Measurements from ENCODE around the gene AKR1C3. TPM values are rescaled to one million over a fixed set of nuclear protein-coding genes. Genes with fewer than 3 reads are reported as not detected.
"Not testable (repeated sequence)": the region's sequence is repeated elsewhere in the genome, so short reads cannot be mapped to it uniquely, and the experiment has no call there.

AKR1C3 gene
- total RNA-seq, result 100 to 1,000 TPM in 3 of 6 donors, 10 to 100 TPM in 3; 39.8 to 136 (median 96.0) TPM

DNA sequence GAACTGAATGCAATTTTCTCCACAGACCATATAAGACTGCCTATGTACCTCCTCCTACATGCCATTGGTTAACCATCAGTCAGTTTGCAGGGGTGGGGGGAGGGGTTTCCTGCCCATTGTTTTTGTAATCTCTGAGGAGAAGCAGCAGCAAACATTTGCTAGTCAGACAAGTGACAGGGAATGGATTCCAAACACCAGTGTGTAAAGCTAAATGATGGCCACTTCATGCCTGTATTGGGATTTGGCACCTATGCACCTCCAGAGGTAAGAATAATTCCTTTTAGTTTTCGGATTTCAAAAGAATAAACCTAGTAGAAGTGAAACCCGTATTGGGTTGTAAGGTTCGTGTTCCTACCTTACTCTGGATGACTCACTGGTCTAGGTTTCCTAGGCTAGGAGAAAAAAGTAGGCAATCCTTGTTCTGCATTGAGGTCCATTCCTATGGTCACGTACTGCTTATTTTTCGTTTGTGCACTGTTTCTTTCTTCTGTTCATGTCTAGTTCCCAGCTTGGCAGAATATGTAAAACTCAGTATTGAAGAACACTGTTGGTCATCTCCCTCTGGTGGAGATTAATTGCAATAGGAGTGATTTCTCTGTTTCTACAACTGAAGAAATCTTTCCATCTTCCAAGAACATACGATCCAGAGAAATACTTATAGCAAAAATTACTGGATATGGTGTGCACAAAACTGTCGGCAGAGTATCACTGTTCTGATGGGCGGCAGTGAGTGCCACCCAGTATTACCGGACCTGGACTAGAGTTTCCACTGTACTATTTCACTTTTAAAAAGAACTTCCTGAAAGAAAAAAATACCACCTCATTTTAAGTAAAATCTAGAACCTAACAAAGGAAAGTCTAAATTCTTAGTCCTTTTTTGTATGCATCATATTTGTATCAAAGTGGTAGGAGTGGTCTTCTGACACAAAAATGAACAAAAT lies at the start of gene AKR1C3:
Gene AKR1C3 (plus strand): TSS at position 150 of the 941 bp plus-strand sequence. CDS start 31 bp downstream, at position 181.
- Histone ChIP-seq H3K4me3 (peak within 1 kb of the TSS; percentile 33 to 56 (median 50)), H3K27ac (peak within 1 kb of the TSS; percentile 51 to 83 (median 62)), H3K36me3 (peaks cover 0 to 13% (median 9%) of the 10 kb centered on the region in 4 donors), H3K27me3 (no peaks in the 10 kb centered on the region), H3K4me1 (peaks cover 0 to 4% (median 1%) of the 10 kb centered on the region in 4 donors), H3K9me3 (no peaks in the 10 kb centered on the region)
- TF ChIP-seq, protein P1, sequence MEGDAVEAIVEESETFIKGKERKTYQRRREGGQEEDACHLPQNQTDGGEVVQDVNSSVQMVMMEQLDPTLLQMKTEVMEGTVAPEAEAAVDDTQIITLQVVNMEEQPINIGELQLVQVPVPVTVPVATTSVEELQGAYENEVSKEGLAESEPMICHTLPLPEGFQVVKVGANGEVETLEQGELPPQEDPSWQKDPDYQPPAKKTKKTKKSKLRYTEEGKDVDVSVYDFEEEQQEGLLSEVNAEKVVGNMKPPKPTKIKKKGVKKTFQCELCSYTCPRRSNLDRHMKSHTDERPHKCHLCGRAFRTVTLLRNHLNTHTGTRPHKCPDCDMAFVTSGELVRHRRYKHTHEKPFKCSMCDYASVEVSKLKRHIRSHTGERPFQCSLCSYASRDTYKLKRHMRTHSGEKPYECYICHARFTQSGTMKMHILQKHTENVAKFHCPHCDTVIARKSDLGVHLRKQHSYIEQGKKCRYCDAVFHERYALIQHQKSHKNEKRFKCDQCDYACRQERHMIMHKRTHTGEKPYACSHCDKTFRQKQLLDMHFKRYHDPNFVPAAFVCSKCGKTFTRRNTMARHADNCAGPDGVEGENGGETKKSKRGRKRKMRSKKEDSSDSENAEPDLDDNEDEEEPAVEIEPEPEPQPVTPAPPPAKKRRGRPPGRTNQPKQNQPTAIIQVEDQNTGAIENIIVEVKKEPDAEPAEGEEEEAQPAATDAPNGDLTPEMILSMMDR (IDR thresholded peaks at IDR 0.05), result peak in 5 of 6 experiments; percentile 40 to 85 (median 80)
- TF ChIP-seq EP300 (IDR thresholded peaks at IDR 0.05) (no peak), POLR2A (IDR thresholded peaks at IDR 0.05) (peak in 3 of 4 donors; percentile 23 to 56 (median 30)), POLR2AphosphoS5 (IDR thresholded peaks at IDR 0.05) (peak in 1 of 2 donors; percentile 33)
- ATAC-seq (ENCODE audit: low FRiP score in 2 of 2) (peak; percentile 75 to 90), DNase-seq (no peak)
- 14 to 15% methylated on average over 9 of the region's 9 CpGs for WGBS, 2 donors

DNA sequence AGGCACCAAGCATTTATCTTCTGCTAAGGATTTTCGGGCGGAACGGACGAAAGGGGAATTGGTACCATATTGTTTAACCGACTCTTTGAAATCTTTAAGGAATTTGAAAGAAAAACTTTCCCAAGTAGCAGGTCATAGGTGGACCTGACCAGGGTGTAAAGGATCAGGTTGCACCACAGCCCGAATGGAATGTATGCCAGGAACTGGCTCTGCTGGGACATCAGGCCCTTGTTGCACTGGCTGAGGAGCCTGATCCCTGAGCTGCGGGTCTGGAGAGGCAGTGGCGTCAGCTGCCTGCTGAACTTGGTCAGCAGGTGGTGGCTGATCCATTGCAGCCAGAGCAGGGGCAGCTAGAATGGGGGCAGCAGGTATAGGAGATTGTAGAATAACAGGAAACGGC lies 49.1 kb upstream of the AKR1C3 start:
- H3K27me3 ChIP-seq, result no peaks in the 10 kb centered on the region
- H3K36me3 ChIP-seq, result no peaks in the 10 kb centered on the region
- H3K4me1 ChIP-seq, result peaks cover 4 to 34% (median 17%) of the 10 kb centered on the region in 4 donors
- no peak for ATAC-seq (ENCODE audit: low FRiP score in 2 of 2)
- H3K27ac ChIP-seq, result no peak overlapping the region
- TF ChIP-seq EP300 (IDR thresholded peaks at IDR 0.05), result no peak
- TF ChIP-seq, protein P1 (IDR thresholded peaks at IDR 0.05), result no peak
- no peak for TF ChIP-seq POLR2A (IDR thresholded peaks at IDR 0.05)
- TF ChIP-seq POLR2AphosphoS5 (IDR thresholded peaks at IDR 0.05), result no peak
- 85 to 90% methylated on average over 9 of the region's 9 CpGs for WGBS, 2 donors
- no peak overlapping the region for H3K4me3 ChIP-seq
- H3K9me3 ChIP-seq, result no peaks in the 10 kb centered on the region
- peak; percentile 16 to 47 for DNase-seq

DNA sequence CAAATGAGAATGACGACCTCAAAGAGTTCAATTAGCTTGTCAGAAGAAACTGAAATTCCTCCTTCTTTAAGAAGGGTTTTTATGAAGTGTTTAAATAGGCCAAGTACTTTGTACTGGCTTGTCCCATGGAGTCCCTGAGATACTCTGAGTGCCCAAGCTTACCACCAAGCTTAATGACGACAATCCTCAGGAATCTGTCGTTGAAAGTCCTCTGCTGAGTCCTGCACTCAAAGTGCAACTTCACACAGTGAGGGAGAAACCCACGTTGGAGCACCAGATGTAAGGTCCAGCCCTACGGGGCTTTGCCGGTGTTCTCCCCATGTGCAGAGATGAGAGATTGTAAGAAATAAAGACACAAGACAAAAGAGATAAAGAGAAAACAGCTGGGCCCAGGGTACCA lies 47.8 kb upstream of the AKR1C3 start:
- peak; percentile 45 to 86 for ATAC-seq (ENCODE audit: low FRiP score in 2 of 2)
- Histone ChIP-seq H3K27ac (no peak overlapping the region), H3K9me3 (no peaks in the 10 kb centered on the region), H3K4me3 (no peak overlapping the region), H3K36me3 (no peaks in the 10 kb centered on the region), H3K27me3 (no peaks in the 10 kb centered on the region), H3K4me1 (peaks cover under 1 to 32% (median 11%) of the 10 kb centered on the region in 4 donors)
- TF ChIP-seq, protein P1 (IDR thresholded peaks at IDR 0.05), result no peak
- TF ChIP-seq EP300 (IDR thresholded peaks at IDR 0.05) (peak in 2 of 4 donors; percentile 22 to 96), POLR2A (IDR thresholded peaks at IDR 0.05) (no peak), POLR2AphosphoS5 (IDR thresholded peaks at IDR 0.05) (peak; percentile 41 to 55)
- WGBS, 2 donors, result 61 to 73% methylated on average over 6 of the region's 6 CpGs
- DNase-seq, result peak in 1 of 2 donors; percentile 83

DNA sequence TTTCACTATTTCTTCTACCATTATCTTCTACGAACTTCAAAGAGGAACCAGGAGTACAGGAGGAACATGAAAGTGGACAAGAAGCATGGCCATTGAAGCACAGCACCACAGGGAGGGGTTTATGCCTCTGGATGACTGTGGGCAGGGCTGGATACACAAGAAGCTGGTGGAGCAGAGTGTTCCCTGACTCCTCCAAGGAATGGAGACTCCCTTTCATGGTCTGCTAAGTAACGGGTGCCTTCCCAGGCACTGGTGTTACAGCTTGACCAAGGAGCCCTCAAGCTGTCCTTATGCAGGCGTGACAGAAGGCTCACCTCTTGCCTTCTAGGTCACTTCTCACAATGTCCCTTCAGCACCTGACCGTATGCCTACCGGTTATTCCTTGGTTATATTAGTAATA lies 47.2 kb upstream of the AKR1C3 start:
- not testable (repeated sequence) for H3K27me3 ChIP-seq; H3K4me3 ChIP-seq; H3K36me3 ChIP-seq; H3K27ac ChIP-seq; H3K9me3 ChIP-seq; ATAC-seq (ENCODE audit: low FRiP score in 2 of 2)
- DNase-seq, result peak in 1 of 2 donors; percentile 54
- WGBS, 2 donors, result 81 to 83% methylated on average over 5 of the region's 5 CpGs
- H3K4me1 ChIP-seq, result peaks cover 0 to 26% (median 6%) of the 10 kb centered on the region in 4 donors
- peak in 1 of 2 donors; percentile 15 for TF ChIP-seq POLR2AphosphoS5 (IDR thresholded peaks at IDR 0.05)

DNA sequence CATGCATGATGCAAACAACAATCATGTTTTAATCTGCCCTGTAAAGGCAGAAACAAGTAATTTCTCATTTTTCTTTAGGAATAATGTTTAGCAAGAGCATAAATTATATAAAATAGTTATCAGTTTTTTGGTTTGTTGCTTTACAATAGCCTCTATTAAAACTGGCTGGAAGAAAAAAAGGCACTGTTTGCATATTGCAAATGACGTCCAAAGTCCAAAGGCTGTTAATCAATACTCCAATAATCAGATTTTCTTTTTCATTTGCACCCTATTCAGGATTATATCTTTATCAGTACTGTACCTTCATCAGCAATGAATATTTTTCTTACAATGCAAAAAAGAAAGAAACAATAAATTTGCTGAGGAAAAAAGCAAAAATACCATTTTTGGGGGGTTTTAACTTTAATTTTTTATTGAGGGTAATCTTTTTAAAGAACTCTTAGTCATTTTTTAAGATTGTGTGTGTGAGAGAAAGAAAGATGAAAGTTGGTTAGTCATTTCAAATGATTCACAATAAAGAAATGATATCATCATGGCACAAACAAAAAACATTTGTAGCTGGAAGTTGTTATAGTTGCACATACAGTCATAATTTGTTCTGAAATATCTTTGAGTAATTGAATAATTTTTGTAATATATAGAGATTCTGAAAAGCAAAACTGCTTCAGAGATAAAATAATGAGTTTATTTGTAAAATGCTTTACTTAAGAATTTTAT lies 46.1 kb upstream of the AKR1C3 start:
- H3K4me3 ChIP-seq, result no peak overlapping the region
- H3K36me3 ChIP-seq, result no peaks in the 10 kb centered on the region
- H3K27ac ChIP-seq, result no peak overlapping the region
- peaks cover 0 to 19% (median 6%) of the 10 kb centered on the region in 4 donors for H3K4me1 ChIP-seq
- 83 to 93% methylated on average over 1 of the region's 1 CpG for WGBS, 2 donors
- TF ChIP-seq, protein P1 (IDR thresholded peaks at IDR 0.05), result no peak
- H3K27me3 ChIP-seq, result no peaks in the 10 kb centered on the region
- no peaks in the 10 kb centered on the region for H3K9me3 ChIP-seq
- DNase-seq, result no peak
- no peak for ATAC-seq (ENCODE audit: low FRiP score in 2 of 2)

DNA sequence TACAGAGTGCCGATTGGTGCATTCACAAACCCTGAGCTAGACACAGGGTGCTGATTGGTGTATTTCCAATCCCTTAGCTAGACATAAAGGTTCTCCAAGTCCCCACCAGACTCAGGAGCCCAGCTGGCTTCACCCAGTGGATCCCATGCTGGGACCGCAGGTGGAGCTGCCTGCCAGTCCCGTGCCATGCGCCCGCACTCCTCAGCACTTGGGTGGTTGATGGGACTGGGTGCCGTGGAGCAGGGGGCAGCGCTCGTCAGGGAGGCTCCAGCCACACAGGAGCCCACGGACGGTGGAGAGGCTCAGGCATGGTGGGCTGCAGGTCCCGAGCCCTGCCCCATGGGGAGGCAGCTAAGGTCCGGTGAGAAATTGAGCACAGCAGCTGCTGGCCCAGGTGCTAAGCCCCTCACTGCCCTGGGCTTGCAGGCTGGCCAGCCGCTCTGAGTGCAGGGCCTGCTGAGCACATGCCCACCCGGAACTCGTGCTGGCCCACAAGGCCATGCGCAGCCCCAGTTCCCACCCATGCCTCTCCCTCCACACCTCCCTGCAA lies 41.2 kb upstream of the AKR1C3 start:
- ATAC-seq (ENCODE audit: low FRiP score in 2 of 2); H3K4me1 ChIP-seq; H3K27ac ChIP-seq; H3K36me3 ChIP-seq; H3K27me3 ChIP-seq; H3K4me3 ChIP-seq; H3K9me3 ChIP-seq: not testable (repeated sequence)
- WGBS, 2 donors, result 91 to 100% methylated on average over 1 to 16 of the region's 16 CpGs
- peak in 1 of 2 donors; percentile 65 for DNase-seq

DNA sequence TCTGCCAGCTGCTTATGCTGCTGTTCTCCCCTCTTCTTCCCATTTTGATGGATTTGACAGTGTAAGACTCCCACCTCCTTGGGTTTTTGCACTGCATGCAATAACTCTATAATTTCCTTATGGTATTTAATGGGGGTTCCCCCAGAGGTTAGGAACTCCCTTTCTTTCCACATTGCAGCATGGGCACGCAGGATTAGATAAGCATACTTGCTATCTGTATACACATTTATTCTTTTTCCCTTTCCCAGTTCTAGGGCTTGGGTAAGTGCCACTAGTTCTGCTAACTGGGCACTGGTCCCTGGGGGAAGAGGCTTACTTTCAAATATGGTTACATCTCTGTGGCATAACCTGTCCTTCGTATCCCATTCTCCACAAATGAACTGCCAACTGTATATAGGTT lies 39.4 kb upstream of the AKR1C3 start:
- not testable (repeated sequence) for H3K4me3 ChIP-seq; H3K36me3 ChIP-seq; DNase-seq; ATAC-seq (ENCODE audit: low FRiP score in 2 of 2); H3K27me3 ChIP-seq; H3K9me3 ChIP-seq; H3K27ac ChIP-seq; H3K4me1 ChIP-seq
- 72 to 76% methylated on average over 2 of the region's 2 CpGs for WGBS, 2 donors

All from upper lobe of left lung (tissue), 6 donors.